K562 treated with DMSO at 1 percent for 24 hours (cell line): ENCODE measurements around the gene OSBPL2. TPM values are rescaled to one million over a fixed set of nuclear protein-coding genes. Genes with fewer than 3 reads are reported as not detected.

ENCODE experiments used
- total RNA-seq: library from RNA; unstranded; fragments of 300-600 nt; gene quantifications from 2 replicates; pipeline ENCODE4 v1.2.3, GENCODE V29; 2022; ENCODE audit warnings: low read depth; ENCODE audit not compliant: insufficient read depth

OSBPL2 gene
- total RNA-seq = 21.7 and 22.9 TPM in 2 replicates

GRCh38 chr20:62237801-62238568, at the start of gene OSBPL2:
Gene OSBPL2 (plus strand): TSS chr20:62238521. CDS start chr20:62256185, 17,664 bp downstream.

GRCh38 chr20:62219992-62220665, 18.2 kb upstream of the OSBPL2 start, which contains the start of gene HRH3:
Gene HRH3 (minus strand): TSS chr20:62220278. CDS start chr20:62219970, 308 bp downstream.

GRCh38 chr20:62302341-62303061, 64.2 kb downstream of the OSBPL2 start, which contains the start of gene ADRM1:
Gene ADRM1 (plus strand): TSS chr20:62302997. CDS start chr20:62303569, 572 bp downstream.

Other genes starting within 250 kb of the OSBPL2 start
- gene TAF4, start 172.6 kb upstream of the OSBPL2 start, total RNA-seq = 11.9 and 20.8 TPM in 2 replicates
- gene LSM14B, start 116.0 kb upstream of the OSBPL2 start, total RNA-seq = 40.9 and 41.8 TPM in 2 replicates
- 536 and 541 TPM in 2 replicates for gene PSMA7, start 95.1 kb upstream of the OSBPL2 start, total RNA-seq
- 11.8 and 12.9 TPM in 2 replicates for gene SS18L1, start 94.8 kb upstream of the OSBPL2 start, total RNA-seq
- 44.1 and 46.3 TPM in 2 replicates for gene MTG2, start 55.5 kb upstream of the OSBPL2 start, total RNA-seq
- not detected in 2 replicates for gene HRH3, start 18.2 kb upstream of the OSBPL2 start, total RNA-seq
- 247 and 260 TPM in 2 replicates for gene ADRM1, start 64.5 kb downstream of the OSBPL2 start, total RNA-seq
- 39.7 and 48.4 TPM in 2 replicates for gene LAMA5, start 128.8 kb downstream of the OSBPL2 start, total RNA-seq
- gene RPS21, start 148.6 kb downstream of the OSBPL2 start, total RNA-seq = 7,545 and 7,823 TPM in 2 replicates
- gene CABLES2, start 168.8 kb downstream of the OSBPL2 start, total RNA-seq = 12.3 and 13.0 TPM in 2 replicates
- gene RBBP8NL, start 189.0 kb downstream of the OSBPL2 start, total RNA-seq = not detected in 2 replicates
- 0.22 and 0.79 TPM in 2 replicates for gene GATA5, start 237.5 kb downstream of the OSBPL2 start, total RNA-seq